ENCODE measurements around the gene CIB4. TPM values are rescaled to one million over a fixed set of nuclear protein-coding genes. Genes with fewer than 3 reads are reported as not detected.
A peak's percentile ranks its signal among the peaks of the same experiment; 100 is the strongest.

CIB4 gene
- total RNA-seq, 4 donors from 2014 or later, result 0.45 to 0.94 TPM; not detected in 2

DNA sequence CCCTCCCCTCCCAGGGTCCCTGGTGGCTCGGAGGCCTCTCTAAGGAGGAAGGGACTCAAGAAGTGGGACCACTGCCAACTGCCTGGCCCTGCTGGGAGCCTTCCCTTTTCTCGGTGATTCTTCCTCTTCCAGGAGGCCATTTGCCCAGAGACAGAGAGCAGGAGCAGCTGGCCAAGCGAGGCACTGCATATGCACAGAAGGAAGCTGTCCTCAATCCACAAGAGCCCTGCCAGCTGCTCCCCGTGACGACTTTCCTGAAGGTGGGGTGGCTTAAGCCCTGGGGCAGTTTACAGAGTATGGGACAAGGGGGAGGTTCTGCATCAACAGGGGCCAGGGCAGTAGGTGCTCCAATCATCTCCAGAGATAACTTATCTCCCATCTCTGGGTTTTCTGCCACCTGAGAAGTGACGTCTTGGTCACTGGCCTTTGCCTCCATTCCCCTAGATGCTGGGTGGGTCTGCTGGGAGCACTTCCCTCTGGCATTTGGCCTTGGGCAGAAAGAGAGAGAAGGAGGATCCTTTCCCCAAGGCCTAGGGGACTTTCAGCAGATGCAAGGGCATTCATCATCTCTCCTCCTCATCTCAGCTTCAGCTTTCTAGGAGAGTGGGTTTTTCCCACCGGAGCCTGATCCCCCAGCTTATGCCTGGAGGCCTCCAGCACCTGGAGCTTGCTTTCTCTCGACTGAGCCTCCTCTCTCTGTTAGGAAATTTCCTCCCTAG is 28.5 kb downstream of the CIB4 start:
- no peaks in the 10 kb centered on the region for H3K36me3 ChIP-seq
- intact Hi-C loops (cut with DNase I), result no loop called here
- WGBS, 2 donors, result 41 to 44% methylated on average over 7 to 8 of the region's 8 CpGs
- H3K4me3 ChIP-seq (replicated peaks in 1 of 3), result no peak overlapping the region
- H3K4me1 ChIP-seq, result peaks cover 60 to 68% of the 10 kb centered on the region in 2 donors
- no peaks in the 10 kb centered on the region for H3K9me3 ChIP-seq
- no peak for TF ChIP-seq POLR2A (IDR thresholded peaks at IDR 0.05)
- TF ChIP-seq CTCF (IDR thresholded peaks at IDR 0.05), result no peak
- peak; percentile 47 to 52 for DNase-seq
- H3K27me3 ChIP-seq, result no peaks in the 10 kb centered on the region
- peak overlapping the region; percentile 64 to 92 (median 90) for H3K27ac ChIP-seq

GRCh38 chr2:26612034-26612433 is 29.1 kb downstream of the CIB4 start:
- Histone ChIP-seq H3K36me3 (no peaks in the 10 kb centered on the region), H3K27me3 (no peaks in the 10 kb centered on the region), H3K9me3 (no peaks in the 10 kb centered on the region), H3K4me3 (replicated peaks in 1 of 3) (no peak overlapping the region), H3K4me1 (peaks cover 60 to 70% of the 10 kb centered on the region in 2 donors), H3K27ac (peak overlapping the region in 1 of 3 donors; percentile 90)
- no peak for DNase-seq
- TF ChIP-seq POLR2A (IDR thresholded peaks at IDR 0.05) (no peak), CTCF (IDR thresholded peaks at IDR 0.05) (no peak)
- WGBS, 2 donors, result 91 to 93% methylated on average over 2 of the region's 2 CpGs
- intact Hi-C loops (cut with DNase I), result no loop called here

- Histone ChIP-seq H3K27ac (peak overlapping the region in 1 of 3 donors; percentile 74), H3K4me1 (peaks cover 53 to 70% of the 10 kb centered on the region in 2 donors), H3K4me3 (replicated peaks in 1 of 3) (no peak overlapping the region), H3K36me3 (no peaks in the 10 kb centered on the region), H3K27me3 (no peaks in the 10 kb centered on the region), H3K9me3 (no peaks in the 10 kb centered on the region)
- intact Hi-C loops (cut with DNase I), result no loop called here
- TF ChIP-seq CTCF (IDR thresholded peaks at IDR 0.05) (no peak), POLR2A (IDR thresholded peaks at IDR 0.05) (no peak)
- WGBS, 2 donors, result 68 to 90% methylated on average over 6 to 7 of the region's 7 CpGs
- DNase-seq, result no peak
Measured at GRCh38 chr2:26610504-26611335, 30.4 kb downstream of the CIB4 start.

DNA sequence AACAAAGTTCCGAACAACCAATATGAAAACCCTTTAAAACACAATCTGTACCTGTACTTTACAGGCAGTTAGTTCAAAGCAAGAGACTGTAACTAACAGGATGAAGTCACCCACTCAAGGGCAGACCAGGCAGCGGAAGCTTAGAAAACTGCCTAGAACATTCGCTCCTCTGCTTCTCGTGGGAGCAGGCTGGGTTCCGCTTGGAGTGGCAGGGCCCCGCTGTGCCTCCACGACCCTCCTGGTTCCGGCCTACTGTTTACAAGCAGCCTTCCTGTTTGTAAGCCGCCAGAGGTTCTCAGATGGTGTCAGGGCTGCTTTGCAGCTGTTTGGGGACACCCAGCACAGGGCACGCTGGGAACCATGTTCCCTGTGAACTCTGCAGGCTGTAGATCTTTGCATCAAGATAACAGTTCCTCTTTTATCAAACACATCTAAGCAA is 31.3 kb downstream of the CIB4 start:
- H3K27ac ChIP-seq, result peak overlapping the region; percentile 19 to 74 (median 74)
- no peaks in the 10 kb centered on the region for H3K27me3 ChIP-seq
- intact Hi-C loops (cut with DNase I), result no loop called here
- WGBS, 2 donors, result 41 to 57% methylated on average over 10 of the region's 10 CpGs
- no peaks in the 10 kb centered on the region for H3K9me3 ChIP-seq
- TF ChIP-seq CTCF (IDR thresholded peaks at IDR 0.05) (no peak), POLR2A (IDR thresholded peaks at IDR 0.05) (peak in 1 of 2 donors; percentile 18)
- H3K4me1 ChIP-seq, result peaks cover 44 to 64% of the 10 kb centered on the region in 2 donors
- peak; percentile 65 to 73 for DNase-seq
- no peak overlapping the region for H3K4me3 ChIP-seq (replicated peaks in 1 of 3)
- H3K36me3 ChIP-seq, result no peaks in the 10 kb centered on the region
